Measurements from ENCODE around the gene NR1D1.
A peak's percentile ranks its signal among the peaks of the same experiment; 100 is the strongest.

The NR1D1 gene

GRCh38 chr17:40104594-40105486, 4.5 kb upstream of the NR1D1 start:
- TF ChIP-seq CTCF (IDR thresholded peaks at IDR 0.05; ENCODE audit: insufficient read depth, low read length, missing control alignments): no peak
- DNase-seq (ENCODE audit: low read depth, low spot score): no peak
- ChIA-PET CTCF (interaction anchor here (1.0 to 10.3 kb wide), 5 partner anchors 8 to 66 kb away, joined by 3 to 129 read pairs (median 6); no protein-coding TSS in a partner anchor), POLR2A (no interaction called here)
- no peak overlapping the region for H3K4me3 ChIP-seq (ENCODE audit: low read depth, low read length)

DNA sequence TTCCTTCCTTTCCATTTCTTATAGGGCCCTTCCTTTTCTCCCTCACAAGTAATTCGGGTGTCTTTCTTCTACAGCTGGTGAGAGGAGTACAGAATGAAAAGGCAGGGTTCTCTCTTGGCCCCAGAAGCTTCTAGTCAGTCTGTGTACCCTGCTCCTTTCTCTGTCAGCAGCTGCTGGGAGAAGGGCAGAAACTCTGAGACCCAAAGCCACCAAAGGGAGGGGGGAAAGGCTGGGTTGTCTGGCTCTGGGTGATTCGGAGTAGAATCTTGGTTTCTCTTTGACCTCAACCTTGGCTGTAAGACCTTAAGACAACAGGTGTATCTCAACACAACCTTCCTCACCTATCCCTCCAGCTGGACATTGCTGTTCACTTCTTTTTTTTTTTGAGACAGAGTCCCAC, 3.3 kb upstream of the NR1D1 start:
- CTCF ChIA-PET: interaction anchor here (0.9 to 16.8 kb wide), 4 partner anchors 9 to 76 kb away, joined by 4 to 273 read pairs (median 72); no protein-coding TSS in a partner anchor
- no peak overlapping the region for H3K4me3 ChIP-seq (ENCODE audit: low read depth, low read length)
- no peak for DNase-seq (ENCODE audit: low read depth, low spot score)
- TF ChIP-seq CTCF (IDR thresholded peaks at IDR 0.05; ENCODE audit: insufficient read depth, low read length, missing control alignments): no peak
- POLR2A ChIA-PET: interaction anchor here (1.1 kb wide), 1 partner anchor 12 kb away, joined by 4 read pairs; no protein-coding TSS in a partner anchor

- no peak for TF ChIP-seq CTCF (IDR thresholded peaks at IDR 0.05; ENCODE audit: insufficient read depth, low read length, missing control alignments)
- H3K4me3 ChIP-seq (ENCODE audit: low read depth, low read length): no peak overlapping the region
- DNase-seq (ENCODE audit: low read depth, low spot score): no peak
- ChIA-PET POLR2A (interaction anchor here (1.0 to 1.1 kb wide), 3 partner anchors 8 to 13 kb away, joined by 4 to 7 read pairs (median 5); no protein-coding TSS in a partner anchor), CTCF (interaction anchor here (0.9 to 16.8 kb wide), 6 partner anchors 9 to 89 kb away, joined by 3 to 273 read pairs (median 10); no protein-coding TSS in a partner anchor)
Observed at GRCh38 chr17:40103071-40103661, 2.8 kb upstream of the NR1D1 start.

GRCh38 chr17:40101367-40102210, 1.2 kb upstream of the NR1D1 start:
- POLR2A ChIA-PET: interaction anchor here (0.6 to 3.6 kb wide), 10 partner anchors 9 to 56 kb away, joined by 3 to 62 read pairs (median 4); partner anchors contain the start of gene MSL1
- DNase-seq (ENCODE audit: low read depth, low spot score): no peak
- TF ChIP-seq CTCF (IDR thresholded peaks at IDR 0.05; ENCODE audit: insufficient read depth, low read length, missing control alignments): no peak
- CTCF ChIA-PET: interaction anchor here (0.6 to 16.8 kb wide), 8 partner anchors 11 to 88 kb away, joined by 3 to 273 read pairs (median 6); no protein-coding TSS in a partner anchor
- no peak overlapping the region for H3K4me3 ChIP-seq (ENCODE audit: low read depth, low read length)

DNA sequence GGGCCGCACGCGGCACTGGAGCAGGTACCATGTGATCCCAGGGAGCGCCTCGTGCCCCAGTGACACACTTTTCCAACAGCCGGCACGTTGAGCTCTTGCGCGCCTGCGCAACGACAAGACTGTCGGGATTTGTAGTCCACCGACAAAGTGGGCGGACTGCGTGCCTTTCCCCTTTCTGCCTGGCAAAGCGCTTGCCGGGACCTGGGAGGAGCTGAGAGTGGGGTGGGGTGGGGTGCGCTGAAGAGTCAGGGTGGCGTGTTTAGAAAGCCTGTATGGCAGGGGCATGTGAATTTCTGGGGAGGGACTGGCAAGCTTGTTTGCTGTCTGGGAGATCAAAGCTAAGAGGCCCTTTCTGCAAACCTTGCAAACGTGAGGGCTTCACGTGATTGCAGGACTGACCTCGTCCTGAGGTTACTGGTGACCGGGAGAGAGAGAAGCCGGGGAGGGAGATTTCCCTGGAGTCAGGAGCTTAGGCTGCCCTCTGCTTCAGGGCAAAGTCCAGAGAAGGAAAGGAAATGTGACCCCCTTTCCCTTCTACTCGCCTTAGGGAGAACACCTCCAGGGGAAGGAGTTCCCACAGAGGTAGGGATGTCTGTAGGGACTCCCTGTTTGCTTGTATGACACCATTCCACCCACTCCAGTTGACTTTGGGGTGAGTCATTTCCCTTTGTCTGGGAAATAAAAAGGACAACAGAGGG, 429 bp upstream of the NR1D1 start:
- peak; percentile 89 for DNase-seq (ENCODE audit: low read depth, low spot score)
- peak overlapping the region; percentile 87 for H3K4me3 ChIP-seq (ENCODE audit: low read depth, low read length)
- ChIA-PET POLR2A (interaction anchor here (0.6 to 3.6 kb wide), 17 partner anchors 10 to 80 kb away, joined by 3 to 62 read pairs (median 4); partner anchors contain the start of genes CASC3, MED24 and MSL1), CTCF (interaction anchor here (0.6 to 16.8 kb wide), 14 partner anchors 12 to 120 kb away, joined by 3 to 273 read pairs (median 4); no protein-coding TSS in a partner anchor)
- no peak for TF ChIP-seq CTCF (IDR thresholded peaks at IDR 0.05; ENCODE audit: insufficient read depth, low read length, missing control alignments)

All from AG04449 (cell line).